Measurements from ENCODE around the gene CTTN.

DNA sequence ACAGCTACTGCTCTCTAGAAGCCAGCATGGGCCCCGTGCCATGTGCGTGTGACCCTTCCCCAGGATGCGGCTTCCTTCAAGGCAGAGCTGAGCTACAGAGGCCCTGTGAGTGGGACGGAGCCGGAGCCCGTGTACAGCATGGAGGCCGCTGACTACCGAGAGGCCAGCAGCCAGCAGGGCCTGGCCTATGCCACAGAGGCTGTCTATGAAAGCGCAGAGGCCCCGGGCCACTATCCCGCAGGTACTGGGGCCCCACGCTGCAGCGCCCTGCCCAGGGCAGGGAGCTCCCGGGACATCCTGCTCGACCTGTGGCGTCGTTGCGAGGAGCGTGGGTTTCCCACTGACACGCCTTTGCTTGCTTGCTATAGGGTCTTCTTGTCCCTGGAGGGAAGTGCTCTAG, 34.7 kb downstream of the CTTN start:
- TF ChIP-seq CTCF (conservative IDR thresholded peaks at IDR 0.05; ENCODE audit: low read length): no peak
- no peak for TF ChIP-seq EZH2phosphoT487 (IDR thresholded peaks at IDR 0.05; ENCODE audit: borderline replicate concordance)
